Spleen (tissue), 7 donors: Measurements from ENCODE around the gene PIAS1.

ENCODE experiments used
- CTCF ChIP-seq, 11 experiments: fragments of 200-600 bp in 7 of 11; fragments of 450-650 bp in 4 of 11; sonication (generic) in 4 of 11; IDR thresholded peaks in 8 of 11; conservative IDR thresholded peaks in 3 of 11; 1 replicate in 7 of 11; 2 replicates in 4 of 11; pipeline versions ENCODE4 v1.4.0 to v1.8.0; 2016 to 2021; ENCODE audit warnings: antibody characterized with exemption in 11 of 11, inconsistent platforms in 4 of 11, mild to moderate bottlenecking in 1 of 11
- POLR2AphosphoS5 ChIP-seq, 3 donors: sonication (generic); formaldehyde crosslinking; IDR thresholded peaks; one replicate each; pipeline ENCODE4 v1.5.1; 2017; ENCODE audit warnings: antibody characterized with exemption in 3 of 3
- donor health status: DM: no; HTN: no; CAD: no; lungs with moderate emphysema.
- donor health status: DM: no; HTN: no; CAD: no.
- donor health status: DM: no; HTN: no; CAD: no.

DNA sequence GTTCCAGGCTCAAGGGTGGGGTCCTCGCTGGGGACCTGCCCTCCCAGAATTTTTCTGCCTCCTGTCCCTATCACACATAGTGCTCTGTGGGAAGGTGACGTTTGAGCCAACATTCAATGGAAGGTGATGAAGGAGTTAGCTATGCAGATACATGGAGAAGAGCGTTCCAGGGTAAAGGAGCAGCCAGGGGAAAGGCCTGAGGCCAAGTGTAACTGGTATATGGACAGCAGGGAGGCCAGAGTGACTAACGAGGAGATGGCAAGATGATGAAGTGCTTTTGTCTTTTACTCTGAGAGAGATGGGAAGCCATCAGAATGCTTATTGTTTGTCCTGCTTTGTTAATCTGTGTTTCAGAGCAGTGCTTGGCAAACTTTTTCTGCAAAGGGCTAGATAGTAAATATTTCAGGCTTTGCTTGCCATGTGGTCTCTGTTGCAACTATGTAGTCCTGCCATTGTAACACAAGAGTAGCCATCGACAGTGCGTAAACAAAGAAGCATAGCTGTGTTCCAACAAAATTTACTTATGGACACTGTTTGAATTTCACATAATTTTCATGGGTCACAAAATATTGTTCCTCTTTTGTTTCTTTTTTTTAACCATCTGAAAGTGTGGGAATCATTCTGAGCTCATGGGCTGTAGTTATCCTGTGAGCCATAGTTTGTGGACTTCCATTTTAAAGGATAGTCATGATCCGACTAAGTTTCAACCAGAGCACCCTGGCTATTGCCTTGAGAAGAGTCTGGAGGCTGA lies 25.8 kb upstream of the PIAS1 start:
- TF ChIP-seq CTCF (IDR thresholded peaks at IDR 0.05 in 8 of 11, conservative IDR thresholded peaks at IDR 0.05 in 3 of 11) (no peak), POLR2AphosphoS5 (IDR thresholded peaks at IDR 0.05) (no peak)
